HepG2 (cell line): ENCODE measurements around the gene OR6N1. TPM values are rescaled to one million over a fixed set of nuclear protein-coding genes. Genes with fewer than 3 reads are reported as not detected.

Source experiments
- ATAC-seq: fragments of 200-7000 bp; cut with Tn5 transposase; 3 replicates; pipeline ENCODE4 v1.9.1; 2020; ENCODE audit warnings: mild to moderate bottlenecking, moderate library complexity
- BruUV-seq: library from RNA; stranded (reverse); fragments of 400-500 nt; replicated peaks from 2 replicates; lab custom pipeline; 2021; lab: Mats Ljungman, UMichigan
- CTCF ChIA-PET: fragments of 300-600 bp; formaldehyde crosslinking; extraction: SDS; loops from one replicate; lab custom pipeline; 2021; ENCODE audit warnings: low total read pairs, inconsistent platforms, low intra/inter-chr PET ratio; lab: Yijun Ruan, JAX
- POLR2A ChIA-PET: fragments of 350-600 bp; sonication (Branson Sonifier 250); formaldehyde crosslinking; loops from one replicate; lab custom pipeline; 2020; ENCODE audit warnings: antibody characterized with exemption, inconsistent platforms; lab: Yijun Ruan, JAX
- DNase-seq: peaks from one replicate; pipeline ENCODE4 v3.0.0-alpha.2; 2015; ENCODE audit warnings: low spot score
- FAIRE-seq: peaks from 3 replicates; lab custom pipeline; 2011; peaks lifted over from hg19 to GRCh38; lab: Jason Lieb, UNC
- H2AFZ ChIP-seq: one replicate; pipeline ENCODE4 v1.6.1; 2011; ENCODE audit warnings: low read length, inconsistent platforms
- H3K27ac ChIP-seq: fragments of 300-600 bp; 3 replicates; pipeline ENCODE4 v1.8.0; 2011; ENCODE audit warnings: mixed run types, mild to moderate bottlenecking, mixed read lengths, low read length, inconsistent platforms; ENCODE audit not compliant: insufficient read depth; ENCODE audit errors: extremely low read length
- H3K27me3 ChIP-seq, 2 experiments: fragments of 200-600 bp in 1 of 2; 2 replicates in 1 of 2; 3 replicates in 1 of 2; pipeline versions ENCODE4 v1.6.0 to v1.8.0; 2011; ENCODE audit warnings: low read length in 2 of 2, mild to moderate bottlenecking in 2 of 2, moderate library complexity in 2 of 2, inconsistent platforms in 1 of 2; ENCODE audit not compliant: insufficient read depth in 2 of 2, control insufficient read depth in 1 of 2
- H3K36me3 ChIP-seq, 2 experiments: fragments of 200-600 bp in 1 of 2; replicated peaks in 1 of 2; 2 replicates in 1 of 2; 3 replicates in 1 of 2; pipeline versions ENCODE4 v1.5.1 to v1.8.0; 2011; ENCODE audit warnings: low read length in 2 of 2, inconsistent platforms in 1 of 2; ENCODE audit not compliant: insufficient read depth in 2 of 2, control insufficient read depth in 1 of 2
- H3K4me1 ChIP-seq: 2 replicates; pipeline ENCODE4 v1.5.1; 2012; ENCODE audit warnings: low read length, inconsistent platforms; ENCODE audit not compliant: insufficient read depth
- H3K4me2 ChIP-seq: 2 replicates; pipeline ENCODE4 v1.6.0; 2011; ENCODE audit warnings: low read depth, low read length, inconsistent platforms
- H3K4me3 ChIP-seq, 3 experiments: fragments of 200-600 bp in 1 of 3; sonication (generic), shearing (Covaris generic) in 1 of 3; replicated peaks in 1 of 3; 2 replicates each; pipeline ENCODE4 v1.5.1; 2011 to 2016; ENCODE audit warnings: low read length in 3 of 3, inconsistent platforms in 2 of 3, low read depth in 2 of 3, mild to moderate bottlenecking in 2 of 3, control low read depth in 1 of 3, mixed read lengths in 1 of 3; ENCODE audit not compliant: insufficient read depth in 1 of 3
- H3K79me2 ChIP-seq: one replicate; pipeline ENCODE4 v1.6.1; 2011; ENCODE audit warnings: low read length, inconsistent platforms; ENCODE audit not compliant: insufficient read depth
- H3K9ac ChIP-seq: 2 replicates; pipeline ENCODE4 v1.6.0; 2011; ENCODE audit warnings: mild to moderate bottlenecking, low read depth, low read length, inconsistent platforms; ENCODE audit not compliant: insufficient read depth
- H3K9me3 ChIP-seq: 2 replicates; pipeline ENCODE4 v1.5.1; 2012; ENCODE audit warnings: mild to moderate bottlenecking, low read length
- H4K20me1 ChIP-seq: 2 replicates; pipeline ENCODE4 v1.6.0; 2011; ENCODE audit warnings: inconsistent platforms, mild to moderate bottlenecking, low read length, moderate library complexity; ENCODE audit not compliant: insufficient read depth
- ASH2L ChIP-seq: fragments of 300-600, 200-600 bp; sonication (generic); IDR thresholded peaks from 2 replicates; pipeline ENCODE4 v1.7.0; 2017; ENCODE audit warnings: low read depth, mild to moderate bottlenecking, moderate library complexity, mixed read lengths, low read length; ENCODE audit not compliant: insufficient read length
- ATAD3A ChIP-seq: sonication (generic); formaldehyde crosslinking; IDR thresholded peaks from 2 replicates; pipeline ENCODE4 v1.4.0; 2020; ENCODE audit warnings: missing genetic modification reagents
- DMAP1 ChIP-seq: IDR thresholded peaks from 2 replicates; pipeline ENCODE4 v1.6.1; 2016
- FOXA3 ChIP-seq: IDR thresholded peaks from 2 replicates; pipeline ENCODE4 v1.6.1; 2016; ENCODE audit warnings: missing genetic modification reagents, missing compliant biosample characterization
- HOXA5 ChIP-seq: sonication (generic); formaldehyde crosslinking; IDR thresholded peaks from 2 replicates; pipeline ENCODE4 v1.4.0; 2020; ENCODE audit warnings: missing genetic modification reagents
- MXD4 ChIP-seq: IDR thresholded peaks from 2 replicates; pipeline ENCODE4 v1.6.1; 2016; ENCODE audit warnings: mild to moderate bottlenecking, missing biosample characterization, missing genetic modification reagents
- MZF1 ChIP-seq: sonication (generic); formaldehyde crosslinking; IDR thresholded peaks from 2 replicates; pipeline ENCODE4 v1.8.1; 2023; ENCODE audit warnings: mild to moderate bottlenecking, missing genetic modification reagents, borderline replicate concordance
- NFATC3 ChIP-seq: sonication (generic); formaldehyde crosslinking; IDR thresholded peaks from 2 replicates; pipeline ENCODE4 v1.5.1; 2020; ENCODE audit warnings: mild to moderate bottlenecking, missing genetic modification reagents
- SALL2 ChIP-seq: sonication (generic); formaldehyde crosslinking; IDR thresholded peaks from 2 replicates; pipeline ENCODE4 v1.8.1; 2023; ENCODE audit warnings: mild to moderate bottlenecking, missing genetic modification reagents, inconsistent platforms
- SPEN ChIP-seq: sonication (generic); formaldehyde crosslinking; IDR thresholded peaks from 2 replicates; pipeline ENCODE4 v1.5.1; 2020; ENCODE audit warnings: low read depth, mild to moderate bottlenecking, missing genetic modification reagents
- ZBTB4 ChIP-seq: sonication (generic); formaldehyde crosslinking; IDR thresholded peaks from 2 replicates; pipeline ENCODE4 v1.4.0; 2020; ENCODE audit warnings: missing genetic modification reagents, mild to moderate bottlenecking, borderline replicate concordance
- ZFAT ChIP-seq: sonication (generic); formaldehyde crosslinking; conservative IDR thresholded peaks from 2 replicates; pipeline ENCODE4 v1.8.1; 2023; ENCODE audit warnings: missing genetic modification reagents, inconsistent platforms
- ZNF121 ChIP-seq: sonication (generic); formaldehyde crosslinking; IDR thresholded peaks from 2 replicates; pipeline ENCODE4 v1.5.0; 2020; ENCODE audit warnings: mild to moderate bottlenecking, missing genetic modification reagents
- ZNF639 ChIP-seq: conservative IDR thresholded peaks from 2 replicates; pipeline ENCODE4 v1.6.1; 2018; ENCODE audit warnings: missing genetic modification reagents
- ZNF749 ChIP-seq: sonication (generic); formaldehyde crosslinking; IDR thresholded peaks from 2 replicates; pipeline ENCODE4 v1.8.0; 2022; ENCODE audit warnings: mild to moderate bottlenecking, missing genetic modification reagents, moderate library complexity, borderline replicate concordance
- in situ Hi-C: cut with HindIII; loops from 2 replicates; pipeline ENCODE4 v1.10.0; 2017; ENCODE audit warnings: low pct_unique_long_range_greater_than_20kb; ENCODE audit not compliant: extremely low pct_ligation_motif_present
- intact Hi-C: fragments of 100-400 bp; cut with micrococcal nuclease; formaldehyde crosslinking; loops from one replicate; pipeline ENCODE4 v1.10.0; 2022; ENCODE audit not compliant: unreplicated experiment
- polyA plus RNA-seq, 8 experiments: library from polyadenylated mRNA; depleted of rRNA in 3 of 8; stranded (reverse) in 7 of 8; unstranded in 1 of 8; fragments of >200 nt; fragmentation: Illumina TruSeq in 4 of 8; extraction: Trizol in 4 of 8; gene quantifications; 2 replicates each; pipeline versions ENCODE4 v1.2.1 to v1.2.3, GENCODE V29; 2011 to 2016; ENCODE audit warnings: low read depth in 4 of 8, missing spikeins in 1 of 8, mixed read lengths in 1 of 8; ENCODE audit not compliant: insufficient read depth in 1 of 8
- total RNA-seq, 5 experiments: library from RNA; depleted of rRNA; stranded (reverse); fragments of >200 nt; fragmentation: Illumina TruSeq; extraction: Trizol; gene quantifications; 2 replicates each; pipeline ENCODE4 v1.2.3, GENCODE V29; 2016; ENCODE audit warnings: low read depth in 1 of 5
- TF ChIP-seq, protein P1 (sequence below): sonication (generic); formaldehyde crosslinking; IDR thresholded peaks from 2 replicates; pipeline ENCODE4 v1.4.0; 2020; ENCODE audit warnings: missing genetic modification reagents
- TF ChIP-seq, protein P2 (sequence below): sonication (generic); formaldehyde crosslinking; IDR thresholded peaks from 2 replicates; pipeline ENCODE4 v1.4.0; 2020; ENCODE audit warnings: missing genetic modification reagents

OR6N1 gene
- total and polyA plus RNA-seq, 2 of the 13 experiments (the other 11 are each of a cell fraction or from before 2014, with no cell fraction given) = not detected

DNA sequence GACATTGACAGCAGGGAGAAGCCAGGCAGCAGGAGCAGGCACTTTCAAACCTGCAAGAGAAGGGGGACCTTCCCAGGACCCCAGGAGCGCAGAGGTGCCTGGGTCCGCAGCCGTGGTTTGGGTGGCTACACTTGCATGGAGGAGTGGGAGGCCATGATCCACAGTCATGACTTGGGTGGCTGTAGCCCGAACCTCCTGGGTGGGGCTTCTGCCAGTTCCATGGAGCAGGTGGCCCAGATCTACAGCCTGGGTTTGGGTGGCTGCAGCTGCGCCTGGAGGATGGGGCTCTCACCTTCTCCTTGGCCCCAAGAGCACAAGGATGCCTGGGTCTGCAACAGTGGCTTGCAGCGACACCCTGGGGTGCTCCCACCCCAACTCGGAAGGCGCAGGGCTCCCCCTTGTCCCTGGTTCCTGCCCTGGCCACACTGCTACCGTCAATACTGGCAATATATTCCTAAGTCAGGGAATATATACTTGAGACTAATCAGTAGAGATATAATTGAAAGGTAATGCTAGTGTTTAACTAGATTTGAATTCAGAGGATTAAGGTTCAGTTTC lies 19.8 kb downstream of the OR6N1 start (continued):
- TF ChIP-seq ZNF639 (CRISPR knock-in tag) = no peak
- TF ChIP-seq ZBTB4 (CRISPR knock-in tag) = no peak
- no peak for TF ChIP-seq DMAP1 (CRISPR knock-in tag)
- no peak for TF ChIP-seq MXD4 (CRISPR knock-in tag)
- TF ChIP-seq HOXA5 = no peak
- TF ChIP-seq ZNF121 (CRISPR knock-in tag) = no peak
- TF ChIP-seq MZF1 (CRISPR knock-in tag) = no peak
- TF ChIP-seq SALL2 (CRISPR knock-in tag) = no peak

- ATAC-seq (no peak), FAIRE-seq (no peak), DNase-seq (no peak)
- no peaks in the 10 kb centered on the region for H4K20me1 ChIP-seq
- H3K9ac ChIP-seq = no peak overlapping the region
- H2AFZ ChIP-seq = no peak overlapping the region
- ChIA-PET CTCF (no interaction called here), POLR2A (no interaction called here)
- no TSS peak for BruUV-seq
- H3K4me1 ChIP-seq = no peaks in the 10 kb centered on the region
- no peak overlapping the region for H3K4me3 ChIP-seq
- in situ Hi-C loops = no loop called here
- H3K9me3 ChIP-seq = peaks cover 6% of the 10 kb centered on the region
- H3K36me3 ChIP-seq = no peaks in the 10 kb centered on the region
- H3K4me2 ChIP-seq = no peak overlapping the region
- H3K27me3 ChIP-seq = no peaks in the 10 kb centered on the region
- intact Hi-C loops = no loop called here
- H3K79me2 ChIP-seq = no peaks in the 10 kb centered on the region
- no peak overlapping the region for H3K27ac ChIP-seq
- TF ChIP-seq, protein P1, sequence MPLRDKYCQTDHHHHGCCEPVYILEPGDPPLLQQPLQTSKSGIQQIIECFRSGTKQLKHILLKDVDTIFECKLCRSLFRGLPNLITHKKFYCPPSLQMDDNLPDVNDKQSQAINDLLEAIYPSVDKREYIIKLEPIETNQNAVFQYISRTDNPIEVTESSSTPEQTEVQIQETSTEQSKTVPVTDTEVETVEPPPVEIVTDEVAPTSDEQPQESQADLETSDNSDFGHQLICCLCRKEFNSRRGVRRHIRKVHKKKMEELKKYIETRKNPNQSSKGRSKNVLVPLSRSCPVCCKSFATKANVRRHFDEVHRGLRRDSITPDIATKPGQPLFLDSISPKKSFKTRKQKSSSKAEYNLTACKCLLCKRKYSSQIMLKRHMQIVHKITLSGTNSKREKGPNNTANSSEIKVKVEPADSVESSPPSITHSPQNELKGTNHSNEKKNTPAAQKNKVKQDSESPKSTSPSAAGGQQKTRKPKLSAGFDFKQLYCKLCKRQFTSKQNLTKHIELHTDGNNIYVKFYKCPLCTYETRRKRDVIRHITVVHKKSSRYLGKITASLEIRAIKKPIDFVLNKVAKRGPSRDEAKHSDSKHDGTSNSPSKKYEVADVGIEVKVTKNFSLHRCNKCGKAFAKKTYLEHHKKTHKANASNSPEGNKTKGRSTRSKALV (CRISPR knock-in tag) = no peak
- TF ChIP-seq ASH2L (no peak), ATAD3A (no peak), FOXA3 (CRISPR knock-in tag) (no peak), ZNF749 (CRISPR knock-in tag) (no peak), SPEN (CRISPR knock-in tag) (no peak), NFATC3 (CRISPR knock-in tag) (no peak), ZFAT (CRISPR knock-in tag) (no peak)
- TF ChIP-seq, protein P2, sequence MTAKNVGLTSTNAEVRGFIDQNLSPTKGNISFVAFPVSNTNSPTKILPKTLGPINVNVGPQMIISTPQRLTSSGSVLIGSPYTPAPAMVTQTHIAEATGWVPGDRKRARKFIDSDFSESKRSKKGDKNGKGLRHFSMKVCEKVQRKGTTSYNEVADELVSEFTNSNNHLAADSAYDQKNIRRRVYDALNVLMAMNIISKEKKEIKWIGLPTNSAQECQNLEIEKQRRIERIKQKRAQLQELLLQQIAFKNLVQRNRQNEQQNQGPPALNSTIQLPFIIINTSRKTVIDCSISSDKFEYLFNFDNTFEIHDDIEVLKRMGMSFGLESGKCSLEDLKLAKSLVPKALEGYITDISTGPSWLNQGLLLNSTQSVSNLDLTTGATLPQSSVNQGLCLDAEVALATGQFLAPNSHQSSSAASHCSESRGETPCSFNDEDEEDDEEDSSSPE (CRISPR knock-in tag) = no peak
Observed at GRCh38 chr1:158735848-158736247, 36.1 kb downstream of the OR6N1 start.
